K562 (cell line): ENCODE data around the gene SERTAD1. TPM values are rescaled to one million over a fixed set of nuclear protein-coding genes. Genes with fewer than 3 reads are reported as not detected.

ENCODE experiments used
- ATF7 ChIP-seq: fragments of 450-650 bp; IDR thresholded peaks from 2 replicates; pipeline ENCODE4 v1.7.1; 2014; ENCODE audit warnings: mild to moderate bottlenecking, moderate library complexity
- CBX3 ChIP-seq, 2 experiments: IDR thresholded peaks; 1 replicate in 1 of 2; 2 replicates in 1 of 2; pipeline ENCODE4 v1.6.1; 2012; ENCODE audit warnings: inconsistent platforms in 2 of 2, low read length in 2 of 2, borderline replicate concordance in 1 of 2, control low read depth in 1 of 2
- ESRRA ChIP-seq: fragments of 450-650 bp; IDR thresholded peaks from 2 replicates; pipeline ENCODE4 v1.6.1; 2014; ENCODE audit warnings: low read depth, mild to moderate bottlenecking, moderate library complexity, borderline replicate concordance
- FOXK2 ChIP-seq, 2 experiments: fragments of 450-650 bp; IDR thresholded peaks in 1 of 2; conservative IDR thresholded peaks in 1 of 2; 2 replicates each; pipeline ENCODE4 v1.6.1; 2016; ENCODE audit warnings: low read depth in 2 of 2, mild to moderate bottlenecking in 1 of 2
- FOXP1 ChIP-seq: sonication (generic); formaldehyde crosslinking; IDR thresholded peaks from 2 replicates; pipeline ENCODE4 v1.8.0; 2022; ENCODE audit warnings: mild to moderate bottlenecking, missing genetic modification reagents
- NCOA1 ChIP-seq: fragments of 450-650 bp; IDR thresholded peaks from 2 replicates; pipeline ENCODE4 v1.6.1; 2016; ENCODE audit warnings: low read depth
- NFATC3 ChIP-seq: fragments of 450-650 bp; IDR thresholded peaks from 2 replicates; pipeline ENCODE4 v1.6.1; 2017; ENCODE audit warnings: mild to moderate bottlenecking
- PURB ChIP-seq: sonication (generic); formaldehyde crosslinking; IDR thresholded peaks from 2 replicates; pipeline ENCODE4 v1.9.0; 2021; ENCODE audit warnings: low read depth, mild to moderate bottlenecking, missing genetic modification reagents
- SNRNP70 ChIP-seq: fragments of 200-400 bp; formaldehyde crosslinking; optimal IDR thresholded peaks from 2 replicates; pipeline ENCODE3; 2017; ENCODE audit warnings: low read depth, low read length
- TEAD1 ChIP-seq, 2 experiments: fragments of 450-650 bp in 1 of 2; sonication (generic) in 1 of 2; formaldehyde crosslinking; IDR thresholded peaks; 2 replicates each; pipeline versions ENCODE4 v1.4.0 to v1.8.0; 2020 to 2022; ENCODE audit warnings: mild to moderate bottlenecking in 2 of 2, missing genetic modification reagents in 1 of 2
- ZNF436 ChIP-seq: fragments of 250-450, 450-650 bp; sonication (Bioruptor Pico); formaldehyde crosslinking; IDR thresholded peaks from 2 replicates; pipeline ENCODE4 v1.7.0; 2020; ENCODE audit warnings: mild to moderate bottlenecking
- ZNF830 ChIP-seq: fragments of 250-450 bp; sonication (Bioruptor Pico); IDR thresholded peaks from 2 replicates; pipeline ENCODE4 v1.5.0; 2021; ENCODE audit warnings: mild to moderate bottlenecking
- polyA plus RNA-seq, 8 experiments: library from polyadenylated mRNA; depleted of rRNA in 4 of 8; stranded (reverse) in 5 of 8; unstranded in 3 of 8; fragments of >200 nt; fragmentation: Nextera tagmentation in 2 of 8; fragmentation: Illumina TruSeq in 1 of 8; extraction: Ambion mirVana in 2 of 8; extraction: Trizol in 1 of 8; gene quantifications; 2 replicates each; pipeline versions ENCODE4 v1.2.1 to v1.2.3, GENCODE V29; 2011 to 2014; ENCODE audit warnings: inconsistent platforms in 1 of 8, missing spikeins in 1 of 8
- total RNA-seq, 7 experiments: library from RNA; depleted of rRNA in 6 of 7; stranded (reverse); fragments of >200 nt in 6 of 7; fragmentation: Illumina TruSeq in 2 of 7; extraction: Trizol in 2 of 7; gene quantifications; 2 replicates each; pipeline versions ENCODE4 v1.2.1 to v1.2.3, GENCODE V29; 2011 to 2021; ENCODE audit warnings: low replicate concordance in 1 of 7
- TF ChIP-seq, protein P1 (sequence below): fragments of 200-800 bp; sonication (Bioruptor generic); IDR thresholded peaks from 2 replicates; pipeline ENCODE4 v1.6.1; 2017; ENCODE audit warnings: missing genetic modification characterization, missing compliant biosample characterization
- TF ChIP-seq, protein P2 (sequence below): fragments of 450-650 bp; formaldehyde crosslinking; IDR thresholded peaks from 2 replicates; pipeline ENCODE4 v1.4.0; 2020; ENCODE audit warnings: mild to moderate bottlenecking
- TF ChIP-seq, protein P3 (sequence below), 2 experiments: fragments of 450-650 bp in 1 of 2; sonication (generic) in 1 of 2; formaldehyde crosslinking in 1 of 2; IDR thresholded peaks in 1 of 2; conservative IDR thresholded peaks in 1 of 2; 2 replicates each; pipeline versions ENCODE4 v1.6.1 to v1.8.1; 2016 to 2023; ENCODE audit warnings: mild to moderate bottlenecking in 2 of 2, moderate library complexity in 2 of 2, inconsistent platforms in 1 of 2, missing genetic modification reagents in 1 of 2

Gene SERTAD1
- total and polyA plus RNA-seq, 9 of the 15 experiments (the other 6 are each of a cell fraction or from before 2014, with no cell fraction given) = 0.15 to 8.7 (median 4.9) TPM

DNA sequence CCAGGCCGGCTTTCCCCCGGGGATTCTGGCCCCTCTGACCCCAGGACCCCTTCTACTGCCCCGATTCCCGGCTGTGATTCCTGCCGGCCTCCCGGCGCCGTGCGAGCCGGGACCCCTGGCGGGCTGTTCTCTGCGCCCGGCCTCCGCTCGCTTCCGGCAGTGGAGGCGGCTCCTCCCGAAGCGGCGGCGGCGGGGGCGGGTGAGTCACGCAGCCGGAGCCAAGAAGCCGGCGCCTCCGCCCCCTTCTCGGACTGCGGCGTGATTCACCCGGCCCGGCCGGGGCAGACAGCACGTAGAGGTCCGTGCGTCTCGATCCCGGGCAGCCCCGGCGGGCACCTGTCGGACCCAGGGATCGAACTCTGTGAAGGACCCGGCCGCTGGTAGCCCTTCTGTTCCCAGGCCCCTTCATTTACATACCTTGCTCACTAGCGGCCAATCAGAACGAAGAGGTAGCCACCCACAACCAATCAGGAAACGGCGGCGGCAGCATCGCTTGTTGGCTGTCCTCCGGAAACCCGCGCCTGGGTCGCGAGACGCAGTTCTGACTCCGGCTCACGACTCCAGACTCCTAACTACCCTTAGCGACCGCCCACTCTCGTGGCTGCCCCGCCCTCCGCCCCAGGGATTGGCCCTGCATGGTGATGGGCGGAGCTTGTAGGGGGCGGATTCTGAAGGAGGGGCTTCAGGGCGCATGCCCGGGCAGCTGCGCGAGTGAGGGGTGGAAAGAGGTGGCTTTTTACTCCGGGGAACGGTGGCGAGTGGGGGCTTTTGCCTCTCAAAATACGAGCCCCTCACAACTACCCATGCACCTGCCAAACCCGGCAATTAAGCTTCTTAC, at the start of gene SERTAD1 (continued):
- TF ChIP-seq, protein P1, sequence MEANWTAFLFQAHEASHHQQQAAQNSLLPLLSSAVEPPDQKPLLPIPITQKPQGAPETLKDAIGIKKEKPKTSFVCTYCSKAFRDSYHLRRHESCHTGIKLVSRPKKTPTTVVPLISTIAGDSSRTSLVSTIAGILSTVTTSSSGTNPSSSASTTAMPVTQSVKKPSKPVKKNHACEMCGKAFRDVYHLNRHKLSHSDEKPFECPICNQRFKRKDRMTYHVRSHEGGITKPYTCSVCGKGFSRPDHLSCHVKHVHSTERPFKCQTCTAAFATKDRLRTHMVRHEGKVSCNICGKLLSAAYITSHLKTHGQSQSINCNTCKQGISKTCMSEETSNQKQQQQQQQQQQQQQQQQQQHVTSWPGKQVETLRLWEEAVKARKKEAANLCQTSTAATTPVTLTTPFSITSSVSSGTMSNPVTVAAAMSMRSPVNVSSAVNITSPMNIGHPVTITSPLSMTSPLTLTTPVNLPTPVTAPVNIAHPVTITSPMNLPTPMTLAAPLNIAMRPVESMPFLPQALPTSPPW (CRISPR knock-in tag) = peak; percentile 91
- peak; percentile 75 for TF ChIP-seq ATF7
- no peak; the same call in 1 of the 2 replicates for TF ChIP-seq ESRRA
- TF ChIP-seq FOXK2 (conservative IDR thresholded peaks at IDR 0.05 in 1 of 2, IDR thresholded peaks at IDR 0.05 in 1 of 2; ENCODE audit: low read depth in 2 of 2) = peak in 1 of 2 experiments; percentile 11; a peak in 1 of 4 replicates
- TF ChIP-seq, protein P2, sequence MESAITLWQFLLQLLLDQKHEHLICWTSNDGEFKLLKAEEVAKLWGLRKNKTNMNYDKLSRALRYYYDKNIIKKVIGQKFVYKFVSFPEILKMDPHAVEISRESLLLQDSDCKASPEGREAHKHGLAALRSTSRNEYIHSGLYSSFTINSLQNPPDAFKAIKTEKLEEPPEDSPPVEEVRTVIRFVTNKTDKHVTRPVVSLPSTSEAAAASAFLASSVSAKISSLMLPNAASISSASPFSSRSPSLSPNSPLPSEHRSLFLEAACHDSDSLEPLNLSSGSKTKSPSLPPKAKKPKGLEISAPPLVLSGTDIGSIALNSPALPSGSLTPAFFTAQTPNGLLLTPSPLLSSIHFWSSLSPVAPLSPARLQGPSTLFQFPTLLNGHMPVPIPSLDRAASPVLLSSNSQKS (CRISPR knock-in tag) = no peak
- TF ChIP-seq PURB (CRISPR knock-in tag) = no peak
- peak in 1 of 2 experiments; percentile 69; a peak in 1 of 4 replicates for TF ChIP-seq TEAD1 (CRISPR knock-in tag; IDR thresholded peaks at IDR 0.05)
- no peak for TF ChIP-seq SNRNP70
- TF ChIP-seq CBX3 (IDR thresholded peaks at IDR 0.05; ENCODE audit: borderline replicate concordance in 1 of 2, low read length in 2 of 2) = no peak
- TF ChIP-seq NCOA1 = no peak
- TF ChIP-seq FOXP1 (CRISPR knock-in tag) = peak; percentile 32; the same call in 1 of the 2 replicates
- TF ChIP-seq, protein P3, sequence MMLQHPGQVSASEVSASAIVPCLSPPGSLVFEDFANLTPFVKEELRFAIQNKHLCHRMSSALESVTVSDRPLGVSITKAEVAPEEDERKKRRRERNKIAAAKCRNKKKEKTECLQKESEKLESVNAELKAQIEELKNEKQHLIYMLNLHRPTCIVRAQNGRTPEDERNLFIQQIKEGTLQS (IDR thresholded peaks at IDR 0.05) = peak; percentile 91
- TF ChIP-seq, protein P3 (CRISPR knock-in tag; conservative IDR thresholded peaks at IDR 0.05) = peak; percentile 94; the same call in 1 of the 2 replicates
- no peak for TF ChIP-seq NFATC3
- no peak for TF ChIP-seq ZNF830
- no peak for TF ChIP-seq ZNF436 (CRISPR knock-in tag)
